RCC 7860 (cell line): ENCODE data around the gene ZNF670.
A peak's percentile ranks its signal among the peaks of the same experiment; 100 is the strongest.

Experiments used
- DNase-seq: peaks from one replicate; pipeline ENCODE4 v3.0.0-alpha.2; 2015; ENCODE audit warnings: low spot score
- FAIRE-seq: peaks from 2 replicates; lab custom pipeline; 2012; peaks lifted over from hg19 to GRCh38; lab: Jason Lieb, UNC

Gene ZNF670

DNA sequence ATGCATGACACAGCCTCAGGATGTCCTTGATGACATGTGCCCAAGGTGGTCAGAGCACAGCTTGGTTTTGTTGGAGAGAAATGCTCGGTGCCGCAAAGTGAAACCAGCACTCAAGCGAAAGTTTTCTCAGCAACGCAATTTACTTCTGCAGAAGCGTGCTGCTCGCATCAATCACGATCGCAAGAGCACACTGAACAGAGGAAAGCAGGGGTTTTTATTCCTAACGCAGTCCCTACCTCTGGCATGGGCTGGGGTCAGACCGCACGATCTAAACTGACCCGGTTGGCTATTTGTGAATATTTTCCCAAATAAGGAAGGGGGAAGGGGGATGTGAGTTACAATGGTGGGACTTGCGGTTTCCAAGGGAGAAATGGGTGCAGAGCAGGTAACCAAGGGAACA lies 26.4 kb upstream of the ZNF670 start:
- DNase-seq (no peak), FAIRE-seq (no peak)

DNA sequence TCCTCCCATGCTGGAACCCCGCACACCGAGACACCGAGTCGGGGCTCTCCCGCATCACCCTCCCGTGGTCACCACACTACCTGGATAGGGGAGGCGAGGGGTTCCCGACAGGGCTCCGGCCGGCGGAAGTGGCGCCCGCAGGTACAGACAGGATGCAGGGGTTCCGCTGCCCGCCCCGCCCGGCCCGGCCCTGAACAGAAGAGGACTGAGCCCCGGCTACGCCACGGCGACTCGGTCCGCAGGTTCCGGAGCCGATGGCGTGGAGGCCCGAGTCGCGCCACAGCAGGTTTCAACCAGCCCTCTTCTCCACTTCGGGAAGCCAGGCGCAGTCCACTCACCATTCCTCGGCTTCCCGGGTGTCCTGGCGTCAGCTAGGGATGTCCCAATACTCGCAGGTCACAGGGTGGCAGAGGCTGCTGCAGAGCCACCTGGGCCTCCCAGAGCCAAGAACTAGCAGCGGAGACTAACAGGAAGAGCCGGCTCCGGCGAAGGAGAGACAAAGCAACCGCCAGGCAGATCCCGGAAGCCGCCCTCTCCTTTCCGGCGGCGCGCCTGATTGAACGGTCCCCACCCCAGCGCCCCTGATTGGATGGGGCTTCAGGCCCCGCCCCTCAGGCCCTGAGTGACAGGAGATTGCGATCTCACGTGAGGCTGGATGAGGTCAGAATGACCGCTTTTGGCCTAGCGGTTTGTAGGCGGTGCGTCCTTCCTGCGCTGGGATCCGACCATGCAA lies 25.4 kb upstream of the ZNF670 start, which contains the start of gene ZNF669:
TSS of gene ZNF669 (minus strand) at position 498 of the 733 bp plus-strand sequence. CDS start at position 341, 157 bp downstream.
- FAIRE-seq: peak; percentile 88

GRCh38 chr1:247102381-247102780 lies 23.8 kb upstream of the ZNF670 start:
- FAIRE-seq (no peak), DNase-seq (no peak)

More for the DNA sequence above, 25.4 kb upstream of the ZNF670 start, which contains the start of gene ZNF669:
- DNase-seq: peak; percentile 91

DNA sequence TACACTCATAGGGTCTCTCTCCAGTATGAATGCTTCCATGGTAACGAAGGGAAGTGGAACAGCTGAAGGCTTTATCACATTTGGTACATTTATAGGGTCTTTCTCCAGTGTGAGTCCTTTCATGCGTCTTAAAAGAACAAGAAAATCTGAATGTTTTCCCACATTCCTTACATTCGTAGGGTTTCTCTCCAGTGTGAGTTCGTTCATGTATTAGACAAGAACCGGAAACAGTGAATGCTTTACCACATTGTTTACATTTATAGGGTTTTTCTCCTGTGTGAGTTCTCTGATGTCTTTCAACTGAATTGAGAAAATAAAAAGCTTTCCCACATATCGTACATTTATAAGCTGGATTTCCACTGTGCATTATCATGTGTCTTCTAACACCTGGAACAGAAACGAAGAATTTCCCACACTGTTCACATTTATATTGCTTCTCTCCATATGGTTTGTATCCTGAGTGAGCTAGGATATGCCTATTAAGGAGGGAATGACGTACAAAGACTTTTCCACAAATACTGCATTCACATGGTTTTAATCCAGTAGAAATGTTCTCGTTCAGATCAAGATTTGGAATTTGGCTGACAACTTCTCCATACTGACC lies 22.2 kb upstream of the ZNF670 start:
- FAIRE-seq: no peak

GRCh38 chr1:247096958-247097357 lies 18.3 kb upstream of the ZNF670 start:
- FAIRE-seq: no peak
- DNase-seq: no peak

More for the DNA sequence above, 22.2 kb upstream of the ZNF670 start:
- no peak for DNase-seq

DNA sequence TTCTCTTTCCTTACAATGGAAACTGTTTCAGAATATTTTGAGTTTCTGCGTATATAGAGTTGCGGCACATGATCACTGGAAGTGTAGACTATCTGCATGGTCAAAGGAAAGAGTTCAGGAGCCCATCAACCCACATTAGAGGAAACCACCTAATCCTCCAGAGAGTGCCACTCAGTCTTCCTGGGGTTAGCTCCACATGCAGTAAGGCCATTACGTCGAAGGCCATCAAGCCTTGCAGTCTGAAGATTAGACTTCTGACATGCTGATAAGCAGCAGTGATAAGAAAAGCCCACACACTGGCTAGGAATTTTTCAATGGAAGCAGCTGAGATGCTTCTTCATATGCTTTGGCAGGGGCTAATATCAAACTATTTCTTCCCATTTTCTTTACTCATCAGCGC lies 17.9 kb upstream of the ZNF670 start:
- DNase-seq (no peak), FAIRE-seq (no peak)

GRCh38 chr1:247096112-247096511 lies 17.5 kb upstream of the ZNF670 start:
- FAIRE-seq: no peak
- DNase-seq: no peak

DNA sequence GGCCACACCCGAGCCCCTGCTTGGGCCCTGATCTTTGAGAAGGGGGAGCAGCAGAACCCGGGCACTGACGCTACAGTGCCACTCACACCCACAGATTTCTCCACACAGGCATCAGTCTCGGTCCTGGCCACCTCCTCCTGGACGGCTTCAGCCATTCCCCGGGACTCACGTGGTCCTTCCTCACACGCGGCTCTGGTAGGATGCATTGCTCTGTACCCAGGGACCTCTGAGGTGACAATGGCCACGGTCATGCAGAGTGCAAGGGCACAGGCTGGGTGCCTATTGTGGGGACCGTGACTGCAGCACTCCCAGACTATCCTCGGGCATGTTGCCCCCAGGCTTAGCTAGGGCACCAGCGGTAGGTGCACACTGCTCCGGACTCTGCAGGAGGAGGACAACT lies 11.8 kb upstream of the ZNF670 start:
- DNase-seq (no peak), FAIRE-seq (no peak)

DNA sequence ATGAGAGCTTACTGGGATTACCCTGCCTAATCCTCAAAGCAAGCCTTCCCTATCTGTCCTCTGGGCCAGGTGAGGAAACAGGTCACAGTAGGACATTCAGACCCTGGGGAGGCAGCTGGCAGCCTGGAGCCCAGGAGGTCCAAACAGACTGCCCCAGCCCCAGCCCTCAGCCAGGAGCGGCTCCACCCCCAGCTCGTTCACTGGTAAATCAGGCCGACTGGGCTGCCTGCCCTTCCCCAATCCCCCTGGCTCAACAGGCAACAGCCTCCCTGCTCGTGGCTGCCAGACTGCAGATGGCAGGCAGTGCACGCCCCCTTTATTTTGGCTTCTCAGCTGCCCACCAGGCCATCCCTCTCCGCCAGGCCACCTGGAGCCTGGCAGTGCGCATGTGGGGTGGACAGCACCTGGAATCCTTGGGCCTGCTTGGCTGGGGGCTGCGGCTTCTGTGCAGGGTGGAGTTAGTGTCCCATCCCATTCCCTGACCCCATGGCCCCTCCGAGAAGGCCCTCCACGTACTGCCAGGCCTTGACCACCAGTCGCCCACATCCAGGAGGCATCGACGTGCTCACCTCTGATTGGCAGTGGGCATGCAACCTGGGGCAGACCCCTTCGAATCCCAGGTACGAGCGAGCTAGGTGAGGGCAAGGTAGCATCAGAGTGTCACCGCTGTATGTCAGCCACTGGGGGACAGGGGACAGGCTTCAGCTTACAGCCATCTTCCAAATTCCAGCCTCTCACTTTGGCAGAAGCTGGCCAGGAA lies 11.2 kb upstream of the ZNF670 start:
- DNase-seq: no peak
- no peak for FAIRE-seq

- FAIRE-seq (no peak), DNase-seq (no peak)
Measured at GRCh38 chr1:247088967-247089366, 10.4 kb upstream of the ZNF670 start.

- FAIRE-seq (no peak), DNase-seq (no peak)
Measured at GRCh38 chr1:247087256-247087655, 8.6 kb upstream of the ZNF670 start.

DNA sequence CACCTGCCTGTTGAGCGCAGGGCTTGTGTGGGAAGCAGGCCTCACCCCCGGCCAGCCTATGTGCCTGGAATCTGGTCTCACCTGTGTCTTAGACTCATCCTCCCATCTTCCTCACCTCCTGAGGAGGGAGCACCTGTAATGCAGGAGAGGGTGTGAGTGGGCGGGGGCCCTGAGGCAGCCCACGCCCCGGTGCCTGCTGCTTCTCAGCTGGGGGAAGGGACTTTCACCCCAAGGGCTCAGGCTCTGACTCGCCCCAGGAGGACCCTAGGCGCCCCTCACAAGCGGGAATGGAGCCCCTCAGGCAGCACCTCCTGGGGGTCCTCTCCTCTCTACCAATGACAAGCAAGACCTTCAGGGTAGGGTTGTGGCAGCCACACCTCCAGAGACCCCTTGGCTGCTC lies 6.7 kb upstream of the ZNF670 start:
- DNase-seq (no peak), FAIRE-seq (no peak)

DNA sequence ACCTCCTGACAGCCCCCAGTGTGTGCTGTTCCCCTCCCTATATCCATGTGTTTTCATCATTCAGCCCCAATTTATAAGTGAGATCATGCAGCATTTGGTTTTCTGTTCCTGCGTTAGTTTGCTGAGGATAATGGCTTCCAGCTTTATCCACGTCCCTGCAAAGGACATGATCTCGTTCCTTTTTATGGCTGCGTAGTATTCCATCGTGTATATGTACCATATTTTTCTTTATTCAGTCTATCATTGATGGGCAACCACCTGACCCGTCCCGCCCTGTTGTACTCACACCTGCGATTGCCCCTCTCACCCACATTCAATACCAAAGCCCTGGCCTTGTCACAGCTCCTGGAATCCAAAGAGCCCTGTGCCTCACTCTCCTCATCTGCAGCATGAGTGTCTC lies 6.2 kb upstream of the ZNF670 start:
- no peak for DNase-seq
- FAIRE-seq: no peak

GRCh38 chr1:247079141-247079874 lies 697 bp upstream of the ZNF670 start:
- DNase-seq: peak; percentile 21
- no peak for FAIRE-seq

- DNase-seq (no peak), FAIRE-seq (no peak)
Measured at GRCh38 chr1:247077876-247078257, 744 bp downstream of the ZNF670 start.

- DNase-seq (no peak), FAIRE-seq (no peak)
Measured at GRCh38 chr1:247077213-247077612, 1.4 kb downstream of the ZNF670 start.

DNA sequence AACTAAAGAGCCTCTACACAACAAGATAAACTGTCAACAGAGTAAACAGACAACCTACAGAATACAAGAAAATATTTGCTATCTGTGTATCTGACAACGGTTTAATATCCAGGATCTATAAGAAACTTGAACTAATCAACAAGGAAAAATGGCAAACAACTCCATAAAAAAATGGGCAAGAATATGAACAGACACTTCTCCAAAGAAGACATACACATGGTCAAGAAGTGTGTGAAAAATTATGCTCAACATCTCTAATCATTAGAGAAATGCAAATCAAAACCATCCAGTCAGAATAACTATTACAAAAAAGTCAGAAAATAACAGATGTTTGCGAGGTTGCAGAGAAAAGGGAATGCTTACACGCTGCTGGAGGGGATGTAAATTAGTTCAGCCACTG lies 8.0 kb downstream of the ZNF670 start:
- FAIRE-seq (no peak), DNase-seq (no peak)

- FAIRE-seq (no peak), DNase-seq (no peak)
Measured at GRCh38 chr1:247064304-247064703, 14.3 kb downstream of the ZNF670 start.

DNA sequence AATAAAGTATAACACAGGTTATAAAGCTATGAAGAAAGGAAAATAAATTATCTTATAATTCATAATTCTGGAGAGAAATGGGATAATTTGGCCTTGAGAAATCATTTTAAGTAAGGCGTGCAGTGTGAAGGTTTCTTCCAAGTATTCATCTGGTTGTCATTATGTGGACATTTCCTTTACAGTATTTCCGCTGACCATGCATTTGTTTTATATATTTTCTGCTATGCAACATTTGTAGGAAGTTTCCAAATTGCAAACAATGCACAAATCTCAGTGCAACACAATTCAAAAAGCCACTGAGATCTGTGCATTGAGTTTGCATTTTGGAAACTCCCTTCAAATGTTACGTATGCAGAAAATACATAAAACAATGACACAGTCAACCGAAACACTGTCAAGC lies 17.8 kb downstream of the ZNF670 start:
- no peak for DNase-seq
- FAIRE-seq: no peak

GRCh38 chr1:247056071-247056470 lies 22.5 kb downstream of the ZNF670 start:
- FAIRE-seq (no peak), DNase-seq (no peak)

DNA sequence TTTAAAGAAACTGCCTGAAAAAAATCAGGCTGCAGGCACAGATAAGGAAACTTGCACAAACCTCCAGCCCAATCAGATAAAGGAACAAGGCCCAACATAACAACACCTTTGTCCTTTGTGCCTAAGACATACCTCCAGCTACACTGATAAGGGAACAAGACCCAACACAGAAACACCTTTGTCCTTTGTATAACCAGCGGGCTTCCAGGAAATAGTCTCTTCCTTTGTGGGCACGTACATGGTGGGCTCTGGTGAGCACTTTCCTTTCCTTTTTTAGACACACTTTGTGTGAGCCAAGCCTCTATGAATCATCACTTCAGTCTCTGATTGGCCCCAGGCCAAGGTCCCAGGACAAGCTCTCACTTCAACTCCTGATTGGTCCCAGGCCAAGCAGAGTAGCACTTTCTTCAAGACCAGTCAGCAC lies 23.6 kb downstream of the ZNF670 start:
- FAIRE-seq (no peak), DNase-seq (no peak)
